ENCODE measurements around the gene VTI1A.
"Not testable (repeated sequence)": the region's sequence is repeated elsewhere in the genome, so short reads cannot be mapped to it uniquely, and the experiment has no call there.

VTI1A gene

GRCh38 chr10:112454910-112455779, 8.1 kb downstream of the VTI1A start:
- DNase-seq (ENCODE audit: low read depth in 2 of 2), result no peak

- no peak for DNase-seq (ENCODE audit: low read depth in 2 of 2)
These were observed 9.5 kb downstream of the VTI1A start for GRCh38 chr10:112456533-112456932.

GRCh38 chr10:112460366-112460765, 13.4 kb downstream of the VTI1A start:
- no peak for DNase-seq (ENCODE audit: low read depth in 2 of 2)

- DNase-seq (ENCODE audit: low read depth in 2 of 2), result peak; percentile 55 to 67
These were observed 14.2 kb downstream of the VTI1A start for GRCh38 chr10:112461029-112461887.

- DNase-seq (ENCODE audit: low read depth in 2 of 2), result not testable (repeated sequence)
These were observed 17.1 kb downstream of the VTI1A start for GRCh38 chr10:112464074-112464473.

GRCh38 chr10:112465299-112465883, 18.4 kb downstream of the VTI1A start:
- no peak for DNase-seq (ENCODE audit: low read depth in 2 of 2)

GRCh38 chr10:112466802-112467201, 19.8 kb downstream of the VTI1A start:
- DNase-seq (ENCODE audit: low read depth in 2 of 2), result no peak

- no peak for DNase-seq (ENCODE audit: low read depth in 2 of 2)
These were observed 20.6 kb downstream of the VTI1A start for GRCh38 chr10:112467541-112468075.

GRCh38 chr10:112471878-112472487, 25.0 kb downstream of the VTI1A start:
- DNase-seq (ENCODE audit: low read depth in 2 of 2), result peak; percentile 20 to 24

- no peak for DNase-seq (ENCODE audit: low read depth in 2 of 2)
These were observed 28.7 kb downstream of the VTI1A start for GRCh38 chr10:112475575-112476218.

GRCh38 chr10:112481602-112482001, 34.6 kb downstream of the VTI1A start:
- no peak for DNase-seq (ENCODE audit: low read depth in 2 of 2)

GRCh38 chr10:112484399-112484798, 37.4 kb downstream of the VTI1A start:
- DNase-seq (ENCODE audit: low read depth in 2 of 2), result no peak

GRCh38 chr10:112487964-112488363, 40.9 kb downstream of the VTI1A start:
- no peak for DNase-seq (ENCODE audit: low read depth in 2 of 2)

- DNase-seq (ENCODE audit: low read depth in 2 of 2), result no peak
These were observed 43.5 kb downstream of the VTI1A start for GRCh38 chr10:112490545-112490944.

- no peak for DNase-seq (ENCODE audit: low read depth in 2 of 2)
These were observed 44.1 kb downstream of the VTI1A start for GRCh38 chr10:112491144-112491543.

- no peak for DNase-seq (ENCODE audit: low read depth in 2 of 2)
These were observed 45.7 kb downstream of the VTI1A start for GRCh38 chr10:112492736-112493135.

- no peak for DNase-seq (ENCODE audit: low read depth in 2 of 2)
These were observed 50.4 kb downstream of the VTI1A start for GRCh38 chr10:112497347-112497950.

GRCh38 chr10:112498806-112499205, 51.8 kb downstream of the VTI1A start:
- no peak for DNase-seq (ENCODE audit: low read depth in 2 of 2)

- not testable (repeated sequence) for DNase-seq (ENCODE audit: low read depth in 2 of 2)
These were observed 53.0 kb downstream of the VTI1A start for GRCh38 chr10:112499985-112500384.

GRCh38 chr10:112502536-112502935, 55.5 kb downstream of the VTI1A start:
- no peak for DNase-seq (ENCODE audit: low read depth in 2 of 2)

GRCh38 chr10:112503643-112504042, 56.6 kb downstream of the VTI1A start:
- no peak for DNase-seq (ENCODE audit: low read depth in 2 of 2)

Measured in fibroblast of skin of left quadriceps (primary cell).